ENCODE data around the gene DCLK1. TPM values are rescaled to one million over a fixed set of nuclear protein-coding genes. Genes with fewer than 3 reads are reported as not detected.

Gene DCLK1
- total RNA-seq, 1 donor from 2014 or later, result not detected

DNA sequence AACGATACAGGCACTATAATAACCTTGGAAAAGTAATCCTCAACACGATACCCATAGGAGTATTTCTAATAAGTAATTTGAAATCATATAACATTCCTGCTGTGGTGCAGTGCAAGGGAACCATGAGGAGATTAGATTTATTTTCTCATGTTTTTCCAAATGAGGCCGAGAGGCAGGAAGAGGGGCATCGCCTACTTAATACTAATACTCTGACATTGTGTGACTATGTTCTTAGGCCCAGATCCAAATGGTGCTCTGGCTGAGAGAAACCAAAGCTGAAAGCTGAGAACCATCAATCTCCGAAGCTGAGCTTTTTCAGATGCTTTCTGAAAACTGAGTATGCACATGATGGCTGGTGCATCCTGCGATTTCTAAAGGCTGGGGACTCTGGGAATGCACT, 406.7 kb downstream of the DCLK1 start:
- Mint-ChIP-seq H3K4me1 (no peaks in the 10 kb centered on the region), H3K36me3 (ENCODE audit: low read depth) (no peaks in the 10 kb centered on the region), H3K9me3 (no peaks in the 10 kb centered on the region), H3K4me3 (no peak overlapping the region), H3K27ac (no peak overlapping the region), H3K27me3 (peaks cover 4% of the 10 kb centered on the region)
- ChIA-PET POLR2A (no interaction called here), CTCF (no interaction called here)
- TF ChIP-seq, protein P1, sequence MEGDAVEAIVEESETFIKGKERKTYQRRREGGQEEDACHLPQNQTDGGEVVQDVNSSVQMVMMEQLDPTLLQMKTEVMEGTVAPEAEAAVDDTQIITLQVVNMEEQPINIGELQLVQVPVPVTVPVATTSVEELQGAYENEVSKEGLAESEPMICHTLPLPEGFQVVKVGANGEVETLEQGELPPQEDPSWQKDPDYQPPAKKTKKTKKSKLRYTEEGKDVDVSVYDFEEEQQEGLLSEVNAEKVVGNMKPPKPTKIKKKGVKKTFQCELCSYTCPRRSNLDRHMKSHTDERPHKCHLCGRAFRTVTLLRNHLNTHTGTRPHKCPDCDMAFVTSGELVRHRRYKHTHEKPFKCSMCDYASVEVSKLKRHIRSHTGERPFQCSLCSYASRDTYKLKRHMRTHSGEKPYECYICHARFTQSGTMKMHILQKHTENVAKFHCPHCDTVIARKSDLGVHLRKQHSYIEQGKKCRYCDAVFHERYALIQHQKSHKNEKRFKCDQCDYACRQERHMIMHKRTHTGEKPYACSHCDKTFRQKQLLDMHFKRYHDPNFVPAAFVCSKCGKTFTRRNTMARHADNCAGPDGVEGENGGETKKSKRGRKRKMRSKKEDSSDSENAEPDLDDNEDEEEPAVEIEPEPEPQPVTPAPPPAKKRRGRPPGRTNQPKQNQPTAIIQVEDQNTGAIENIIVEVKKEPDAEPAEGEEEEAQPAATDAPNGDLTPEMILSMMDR (IDR thresholded peaks at IDR 0.05), result no peak
- DNase-seq (no peak), ATAC-seq (ENCODE audit: low read depth) (no peak)
- intact Hi-C loops (cut with micrococcal nuclease), result no loop called here

DNA sequence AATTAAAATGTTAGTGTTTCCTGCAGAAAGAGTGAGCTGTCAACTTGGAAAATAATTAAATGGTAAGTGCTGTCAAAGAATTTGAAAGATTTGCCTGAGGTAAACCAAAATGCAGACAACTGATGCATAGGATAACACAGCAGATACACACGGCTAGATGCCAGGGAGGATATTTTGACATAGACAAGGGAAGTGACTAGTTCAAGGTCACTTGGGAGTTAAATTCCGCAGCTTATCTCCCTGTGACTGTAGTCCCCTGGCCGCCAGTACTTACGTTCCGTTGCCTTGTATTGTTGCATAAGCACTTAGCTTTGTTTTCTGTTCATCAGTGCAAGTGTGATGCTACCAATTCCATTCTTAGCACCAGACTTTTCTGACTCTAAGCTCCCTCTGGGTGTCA, 407.4 kb downstream of the DCLK1 start:
- Mint-ChIP-seq H3K27me3 (peaks cover 4% of the 10 kb centered on the region), H3K4me1 (no peaks in the 10 kb centered on the region), H3K36me3 (ENCODE audit: low read depth) (no peaks in the 10 kb centered on the region), H3K27ac (no peak overlapping the region), H3K4me3 (no peak overlapping the region), H3K9me3 (no peaks in the 10 kb centered on the region)
- TF ChIP-seq, protein P1 (IDR thresholded peaks at IDR 0.05), result no peak
- CTCF ChIA-PET, result no interaction called here
- DNase-seq (no peak), ATAC-seq (ENCODE audit: low read depth) (no peak)
- intact Hi-C loops (cut with micrococcal nuclease), result no loop called here
- POLR2A ChIA-PET, result no interaction called here

DNA sequence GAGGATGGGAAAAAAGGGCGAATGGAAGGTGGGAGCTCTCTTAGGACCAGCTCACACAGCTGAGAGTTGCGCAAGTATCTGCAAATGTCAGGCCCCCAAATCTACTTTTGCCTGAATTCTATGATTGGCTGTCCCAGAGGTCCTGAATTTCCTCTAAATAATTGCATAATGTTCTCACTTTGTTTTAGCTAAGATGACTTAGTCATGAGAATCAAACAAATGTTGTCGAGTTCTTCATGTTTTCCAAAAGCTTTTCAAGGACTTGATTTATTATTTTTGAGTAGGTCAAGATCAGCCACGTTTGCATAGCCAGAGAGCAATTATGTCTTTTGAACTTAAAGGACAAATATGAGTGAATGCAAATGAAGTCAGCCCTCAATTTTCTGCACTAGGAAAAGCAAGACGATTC, 408.1 kb downstream of the DCLK1 start:
- TF ChIP-seq, protein P1 (IDR thresholded peaks at IDR 0.05), result no peak
- no peaks in the 10 kb centered on the region for H3K36me3 Mint-ChIP-seq (ENCODE audit: low read depth)
- H3K4me1 Mint-ChIP-seq, result no peaks in the 10 kb centered on the region
- H3K4me3 Mint-ChIP-seq, result no peak overlapping the region
- H3K27ac Mint-ChIP-seq, result no peak overlapping the region
- H3K9me3 Mint-ChIP-seq, result no peaks in the 10 kb centered on the region
- CTCF ChIA-PET, result no interaction called here
- DNase-seq (no peak), ATAC-seq (ENCODE audit: low read depth) (no peak)
- POLR2A ChIA-PET, result no interaction called here
- peaks cover 4% of the 10 kb centered on the region for H3K27me3 Mint-ChIP-seq
- intact Hi-C loops (cut with micrococcal nuclease), result no loop called here

DNA sequence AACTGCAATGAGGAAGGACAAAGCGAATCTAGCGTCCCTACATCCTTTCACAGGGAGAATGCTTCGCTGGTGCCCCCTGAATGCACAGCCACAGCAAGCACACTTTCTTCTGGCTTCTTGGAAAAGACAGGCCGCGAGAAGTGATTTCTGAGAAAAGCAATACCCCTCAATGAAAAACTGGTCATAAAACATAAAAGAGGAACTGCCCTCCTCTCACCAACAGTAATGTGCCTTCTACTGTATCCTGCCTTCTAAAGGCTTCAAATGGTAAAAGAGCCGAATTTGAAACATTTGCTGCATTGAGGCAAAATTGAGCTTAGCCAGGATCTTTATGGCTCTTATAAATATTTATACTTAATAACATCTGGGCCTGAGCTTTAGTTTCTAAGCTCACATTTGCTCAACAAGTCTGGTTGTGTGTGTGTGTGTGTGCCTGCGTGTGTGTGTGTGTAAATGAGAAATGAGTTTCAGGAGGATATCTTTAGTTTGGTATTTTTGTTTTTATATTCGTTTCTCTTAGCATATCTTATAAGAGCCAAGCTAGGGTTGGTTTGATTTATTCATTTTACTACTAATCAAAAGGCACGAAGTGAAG, 408.6 kb downstream of the DCLK1 start:
- ChIA-PET CTCF (no interaction called here), POLR2A (no interaction called here)
- ATAC-seq (ENCODE audit: low read depth) (no peak), DNase-seq (no peak)
- TF ChIP-seq, protein P1 (IDR thresholded peaks at IDR 0.05), result no peak
- Mint-ChIP-seq H3K4me3 (no peak overlapping the region), H3K4me1 (no peaks in the 10 kb centered on the region), H3K27me3 (peaks cover 4% of the 10 kb centered on the region), H3K27ac (no peak overlapping the region), H3K36me3 (ENCODE audit: low read depth) (no peaks in the 10 kb centered on the region), H3K9me3 (no peaks in the 10 kb centered on the region)
- intact Hi-C loops (cut with micrococcal nuclease), result no loop called here

DNA sequence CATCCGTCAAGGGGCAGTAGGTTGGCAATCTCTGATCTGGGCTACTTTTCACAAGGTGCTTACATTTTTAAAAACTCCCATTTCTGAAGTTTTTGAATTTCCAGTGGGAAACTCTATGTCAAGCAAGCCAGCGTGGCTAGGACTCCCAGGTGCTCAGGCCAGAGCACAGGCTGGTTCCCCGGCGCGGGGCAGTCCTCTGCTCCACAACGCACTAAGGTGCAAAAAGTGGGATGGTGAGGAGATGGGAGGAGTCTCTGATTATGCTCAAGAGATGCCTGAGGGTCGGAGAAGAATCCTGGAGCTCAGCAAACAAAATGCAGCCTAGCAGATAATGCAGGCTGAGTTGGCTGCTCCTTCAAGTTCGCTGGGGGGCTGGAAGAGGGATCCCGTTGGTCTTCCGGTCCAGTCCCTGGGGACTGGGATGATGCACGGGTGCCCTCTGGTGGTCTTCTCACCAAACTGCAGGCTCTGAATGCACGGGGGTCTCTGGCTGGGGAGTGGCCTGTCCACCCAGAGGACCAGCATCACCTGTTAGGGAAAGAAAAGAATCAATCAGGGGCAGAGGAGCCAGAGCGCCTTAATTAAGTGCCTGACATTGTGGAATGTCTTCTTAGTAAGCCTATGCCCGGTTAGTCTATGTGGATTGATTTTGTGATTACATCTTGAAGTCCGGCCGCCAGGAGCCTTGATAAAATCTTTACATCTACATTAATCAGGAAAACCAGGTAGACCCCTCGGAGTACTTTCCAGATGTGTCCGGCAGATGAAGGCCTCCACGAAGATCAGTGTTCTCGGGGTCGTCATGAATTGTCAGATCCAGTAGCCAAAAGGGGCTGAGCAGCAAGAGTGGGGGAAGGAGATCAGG, 410.3 kb downstream of the DCLK1 start:
- peaks cover 4% of the 10 kb centered on the region for H3K27me3 Mint-ChIP-seq
- CTCF ChIA-PET, result no interaction called here
- no peak for ATAC-seq (ENCODE audit: low read depth)
- no peaks in the 10 kb centered on the region for H3K36me3 Mint-ChIP-seq (ENCODE audit: low read depth)
- POLR2A ChIA-PET, result no interaction called here
- DNase-seq, result no peak
- TF ChIP-seq, protein P1 (IDR thresholded peaks at IDR 0.05), result no peak
- intact Hi-C loops (cut with micrococcal nuclease), result no loop called here
- H3K27ac Mint-ChIP-seq, result no peak overlapping the region
- no peaks in the 10 kb centered on the region for H3K4me1 Mint-ChIP-seq
- H3K9me3 Mint-ChIP-seq, result no peaks in the 10 kb centered on the region
- H3K4me3 Mint-ChIP-seq, result no peak overlapping the region

All from activated B cell treated with CpG ODN at 0.5 μM for 24 hours (primary cell).